ENCODE data around the gene TFF3. TPM values are rescaled to one million over a fixed set of nuclear protein-coding genes. Genes with fewer than 3 reads are reported as not detected.

TFF3 gene
- total and polyA plus RNA-seq, 2 experiments from 2014 or later: 0.38 TPM; not detected in 1

DNA sequence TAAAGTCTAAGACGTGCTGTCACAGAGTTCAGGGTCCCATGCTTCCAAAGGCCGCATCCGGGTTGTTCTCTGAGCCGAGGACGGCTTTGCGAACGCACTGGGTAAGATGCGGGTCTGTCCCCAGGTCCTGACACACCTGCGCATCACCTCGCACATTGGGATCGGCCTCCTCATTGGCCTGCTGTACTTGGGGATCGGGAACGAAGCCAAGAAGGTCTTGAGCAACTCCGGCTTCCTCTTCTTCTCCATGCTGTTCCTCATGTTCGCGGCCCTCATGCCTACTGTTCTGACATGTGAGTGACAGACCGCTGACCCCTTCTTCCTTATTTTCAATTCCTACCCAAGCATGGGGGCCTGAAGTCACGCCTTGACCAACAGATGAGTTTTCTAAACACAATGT is 25.3 kb downstream of the TFF3 start:
- Histone ChIP-seq H3K36me3 (no peaks in the 10 kb centered on the region), H3K4me3 (no peak overlapping the region), H3K27ac (no peak overlapping the region), H3K4me1 (ENCODE audit: low read depth) (no peaks in the 10 kb centered on the region), H3K9me3 (ENCODE audit: low read depth) (no peaks in the 10 kb centered on the region), H3K27me3 (no peaks in the 10 kb centered on the region)
- TF ChIP-seq, protein P1, sequence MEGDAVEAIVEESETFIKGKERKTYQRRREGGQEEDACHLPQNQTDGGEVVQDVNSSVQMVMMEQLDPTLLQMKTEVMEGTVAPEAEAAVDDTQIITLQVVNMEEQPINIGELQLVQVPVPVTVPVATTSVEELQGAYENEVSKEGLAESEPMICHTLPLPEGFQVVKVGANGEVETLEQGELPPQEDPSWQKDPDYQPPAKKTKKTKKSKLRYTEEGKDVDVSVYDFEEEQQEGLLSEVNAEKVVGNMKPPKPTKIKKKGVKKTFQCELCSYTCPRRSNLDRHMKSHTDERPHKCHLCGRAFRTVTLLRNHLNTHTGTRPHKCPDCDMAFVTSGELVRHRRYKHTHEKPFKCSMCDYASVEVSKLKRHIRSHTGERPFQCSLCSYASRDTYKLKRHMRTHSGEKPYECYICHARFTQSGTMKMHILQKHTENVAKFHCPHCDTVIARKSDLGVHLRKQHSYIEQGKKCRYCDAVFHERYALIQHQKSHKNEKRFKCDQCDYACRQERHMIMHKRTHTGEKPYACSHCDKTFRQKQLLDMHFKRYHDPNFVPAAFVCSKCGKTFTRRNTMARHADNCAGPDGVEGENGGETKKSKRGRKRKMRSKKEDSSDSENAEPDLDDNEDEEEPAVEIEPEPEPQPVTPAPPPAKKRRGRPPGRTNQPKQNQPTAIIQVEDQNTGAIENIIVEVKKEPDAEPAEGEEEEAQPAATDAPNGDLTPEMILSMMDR (IDR thresholded peaks at IDR 0.05; ENCODE audit: low read depth, low read length): no peak
- DNase-seq (ENCODE audit: low read depth in 1 of 2, low spot score in 1 of 2): no peak

DNA sequence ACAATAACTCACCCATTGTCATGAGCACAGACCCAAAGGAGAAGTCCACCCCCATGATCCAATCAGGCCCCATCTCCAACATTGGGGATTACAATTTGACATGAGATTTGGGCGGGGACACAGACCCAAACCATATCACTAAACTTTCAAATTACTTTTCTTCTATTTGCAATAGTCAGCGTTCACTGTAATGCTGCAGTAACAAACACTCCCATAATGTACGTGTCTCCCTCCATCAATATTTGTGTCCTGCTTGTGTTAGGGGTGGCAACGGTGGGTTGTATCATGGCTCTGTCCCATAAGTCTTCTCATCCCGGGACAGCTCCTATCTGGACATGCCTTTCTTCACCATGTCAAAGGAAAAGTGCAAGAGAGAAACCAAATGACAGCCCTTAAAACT is 26.2 kb downstream of the TFF3 start:
- TF ChIP-seq, protein P1 (IDR thresholded peaks at IDR 0.05; ENCODE audit: low read depth, low read length): no peak
- Histone ChIP-seq H3K36me3 (no peaks in the 10 kb centered on the region), H3K9me3 (ENCODE audit: low read depth) (no peaks in the 10 kb centered on the region), H3K4me1 (ENCODE audit: low read depth) (no peaks in the 10 kb centered on the region), H3K27me3 (no peaks in the 10 kb centered on the region), H3K4me3 (no peak overlapping the region), H3K27ac (no peak overlapping the region)
- DNase-seq (ENCODE audit: low read depth in 1 of 2, low spot score in 1 of 2): no peak

DNA sequence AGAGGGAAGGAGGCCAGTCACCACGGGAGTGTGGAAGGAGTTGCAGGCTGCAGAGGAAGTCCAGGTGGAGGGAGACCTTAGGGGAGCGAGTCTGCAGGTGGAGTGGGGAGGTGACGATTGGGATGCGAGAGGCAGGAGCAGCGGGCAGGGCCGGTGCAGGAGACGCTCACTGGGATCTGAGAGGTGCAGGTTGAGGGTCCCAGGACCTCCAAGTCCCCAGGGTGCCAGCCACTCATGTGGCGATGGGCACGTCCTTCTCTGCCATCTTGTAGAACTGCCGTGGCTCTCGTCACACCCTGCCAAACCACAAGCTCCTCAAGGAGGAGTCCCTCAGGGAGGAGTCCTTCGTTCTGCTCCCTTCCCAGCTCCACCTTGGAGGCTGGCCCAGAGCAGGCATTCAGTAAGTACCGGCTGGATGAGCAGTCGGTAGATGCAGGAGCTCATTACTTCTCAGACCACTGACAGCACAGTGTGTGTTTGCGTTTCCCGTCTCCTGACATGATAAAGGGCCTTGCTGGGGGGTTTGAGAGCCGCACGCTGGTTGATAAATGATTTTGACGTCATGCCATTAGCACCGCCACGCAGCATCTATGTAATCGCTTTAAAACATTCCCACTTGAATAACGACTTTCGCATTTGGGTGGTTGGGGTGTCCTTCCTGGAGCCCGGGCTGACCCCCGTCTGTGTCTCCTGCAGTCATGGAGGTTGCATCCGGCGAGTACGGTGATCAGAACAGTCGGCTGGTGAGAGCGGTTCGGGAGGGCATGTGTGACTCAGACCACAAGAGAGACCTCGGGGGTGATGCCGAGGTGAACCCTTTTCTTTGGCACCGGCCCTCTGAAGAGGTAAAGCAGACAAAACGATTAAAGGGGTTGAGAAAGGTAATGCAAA is 27.8 kb downstream of the TFF3 start:
- DNase-seq (ENCODE audit: low read depth in 1 of 2, low spot score in 1 of 2): no peak
- TF ChIP-seq, protein P1 (IDR thresholded peaks at IDR 0.05; ENCODE audit: low read depth, low read length): no peak
- H3K27me3 ChIP-seq: no peaks in the 10 kb centered on the region
- H3K4me3 ChIP-seq: no peak overlapping the region
- H3K27ac ChIP-seq: no peak overlapping the region
- no peaks in the 10 kb centered on the region for H3K36me3 ChIP-seq
- no peaks in the 10 kb centered on the region for H3K4me1 ChIP-seq (ENCODE audit: low read depth)
- H3K9me3 ChIP-seq (ENCODE audit: low read depth): no peaks in the 10 kb centered on the region

DNA sequence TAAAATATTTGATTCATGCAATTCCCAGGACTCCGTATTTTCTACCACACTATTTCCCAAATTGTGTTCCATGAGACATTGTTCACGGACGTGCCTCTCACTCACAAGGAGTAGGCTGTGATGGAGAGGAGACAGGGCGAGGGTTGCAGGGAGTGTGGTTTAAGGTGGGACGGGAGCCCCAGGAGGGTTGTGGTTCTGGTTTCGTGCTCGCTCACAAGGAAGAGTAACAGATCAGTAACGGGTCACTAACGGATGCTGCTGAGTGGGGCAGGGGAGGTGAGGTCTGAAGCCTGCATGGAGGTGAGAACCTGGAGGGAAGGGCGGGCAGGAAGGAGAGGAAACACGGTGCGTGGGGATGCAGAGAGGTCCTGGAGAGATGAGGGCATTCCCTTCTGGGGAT is 28.8 kb downstream of the TFF3 start:
- Histone ChIP-seq H3K9me3 (ENCODE audit: low read depth) (no peaks in the 10 kb centered on the region), H3K4me3 (no peak overlapping the region), H3K36me3 (no peaks in the 10 kb centered on the region), H3K4me1 (ENCODE audit: low read depth) (no peaks in the 10 kb centered on the region), H3K27ac (no peak overlapping the region), H3K27me3 (no peaks in the 10 kb centered on the region)
- no peak for DNase-seq (ENCODE audit: low read depth in 1 of 2, low spot score in 1 of 2)
- TF ChIP-seq, protein P1 (IDR thresholded peaks at IDR 0.05; ENCODE audit: low read depth, low read length): no peak

DNA sequence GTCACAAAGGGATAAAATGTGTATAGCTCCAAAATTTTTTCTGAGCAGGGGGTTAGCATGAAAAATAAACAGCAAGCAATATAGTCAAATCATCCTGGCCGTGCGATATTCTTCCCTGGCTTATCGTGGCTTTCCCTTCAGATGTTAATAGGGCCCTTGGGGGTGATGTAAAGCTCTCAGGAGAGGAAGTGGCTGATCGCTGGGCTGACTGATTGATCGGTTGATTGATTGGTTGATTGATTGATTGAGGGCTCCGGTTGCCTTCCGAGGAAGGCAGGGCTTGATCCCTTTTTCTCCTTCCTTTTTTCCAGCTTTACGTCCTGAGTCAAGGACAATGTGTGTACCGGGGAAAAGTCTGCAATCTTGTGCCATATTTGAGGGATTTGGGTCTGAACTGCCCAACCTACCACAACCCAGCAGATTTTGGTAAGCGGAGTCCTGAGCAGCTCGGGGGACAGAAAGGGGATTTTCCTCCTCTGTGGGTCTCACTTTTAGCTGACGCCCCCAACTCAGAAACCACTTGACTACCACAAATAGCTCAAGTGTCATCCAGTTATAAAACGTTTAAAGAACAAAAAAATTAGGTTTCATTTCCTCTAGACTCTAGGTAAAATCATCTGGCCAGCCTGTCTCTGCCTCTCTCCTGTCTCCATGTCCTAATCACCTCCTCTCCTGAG is 29.5 kb downstream of the TFF3 start:
- no peak for DNase-seq (ENCODE audit: low read depth in 1 of 2, low spot score in 1 of 2)
- Histone ChIP-seq H3K27me3 (no peaks in the 10 kb centered on the region), H3K9me3 (ENCODE audit: low read depth) (no peaks in the 10 kb centered on the region), H3K4me3 (no peak overlapping the region), H3K4me1 (ENCODE audit: low read depth) (no peaks in the 10 kb centered on the region), H3K27ac (no peak overlapping the region), H3K36me3 (no peaks in the 10 kb centered on the region)
- TF ChIP-seq, protein P1 (IDR thresholded peaks at IDR 0.05; ENCODE audit: low read depth, low read length): no peak

All from cardiac muscle cell (in vitro differentiated cells and primary cell).